GM20431 (cell line): ENCODE measurements around the gene HNRNPA1L2.
"Not testable (repeated sequence)": the region's sequence is repeated elsewhere in the genome, so short reads cannot be mapped to it uniquely, and the experiment has no call there.

Experiments used
- in situ Hi-C: fragments of 300-500 bp; cut with MseI, MboI; formaldehyde crosslinking; loops from one replicate; pipeline ENCODE4 v1.15.0; 2020; ENCODE audit warnings: low sequenced_read_pairs; ENCODE audit not compliant: unreplicated experiment

HNRNPA1L2 gene

DNA sequence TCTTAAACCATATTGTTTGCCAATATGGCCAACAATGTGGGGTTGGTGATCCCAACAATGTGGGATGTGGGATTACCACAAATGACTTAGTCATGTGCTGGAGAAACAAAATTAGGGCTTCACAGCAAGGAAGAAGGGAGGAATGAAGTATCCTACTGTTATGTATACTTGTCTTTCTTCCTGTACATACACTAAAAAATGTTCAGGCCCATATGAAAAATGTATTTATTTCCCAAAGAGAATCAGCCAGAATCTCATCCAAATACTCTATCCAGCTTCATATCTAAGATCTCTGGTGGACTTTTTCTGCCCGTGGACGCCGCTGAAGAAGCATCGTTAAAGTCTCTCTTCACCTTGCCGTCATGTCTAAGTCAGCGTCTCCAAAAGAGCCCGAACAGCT, at the start of gene HNRNPA1L2:
HNRNPA1L2 (plus strand) TSS at position 301 of the 400 bp plus-strand sequence; CDS start at position 363, 62 bp downstream.
- in situ Hi-C loops = no loop called here

DNA sequence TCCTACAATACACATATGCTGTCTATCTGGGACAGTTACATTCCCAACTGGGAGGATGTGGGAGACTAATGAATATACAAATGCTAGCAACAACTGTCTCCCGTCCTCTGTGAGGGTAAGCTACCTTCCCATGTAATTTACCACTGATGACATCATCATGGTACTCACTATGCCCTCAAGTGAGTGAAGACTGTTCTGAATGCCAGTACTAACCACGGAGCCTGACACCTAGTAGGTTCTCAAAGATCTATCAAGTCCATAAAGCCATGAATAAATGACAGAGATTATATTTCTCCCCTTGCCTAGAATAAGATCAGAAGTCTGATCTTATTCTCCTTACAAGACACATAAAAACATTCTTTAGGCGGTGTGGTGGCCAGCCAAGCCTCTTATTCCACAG, 49.1 kb upstream of the HNRNPA1L2 start:
- in situ Hi-C loops = not testable (repeated sequence)

DNA sequence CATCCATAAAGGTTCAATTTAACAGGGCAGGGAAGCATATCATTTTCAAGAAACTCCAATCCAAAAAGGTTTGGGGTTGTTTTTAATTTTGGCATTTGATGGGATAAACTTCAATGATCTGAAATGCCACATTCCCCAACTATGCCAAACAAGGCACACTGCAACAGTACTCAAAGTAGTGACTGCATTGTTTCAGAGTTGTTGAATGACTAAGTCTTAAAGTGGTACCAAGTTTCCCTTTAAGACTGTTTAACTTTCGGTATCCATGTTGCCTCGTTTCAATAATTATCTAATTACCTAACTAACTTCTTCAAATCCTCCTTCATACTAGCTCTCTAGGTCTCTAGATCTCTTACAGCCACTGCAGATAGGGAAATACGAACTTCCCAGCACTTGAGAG, 48.4 kb upstream of the HNRNPA1L2 start:
- in situ Hi-C loops = not testable (repeated sequence)

DNA sequence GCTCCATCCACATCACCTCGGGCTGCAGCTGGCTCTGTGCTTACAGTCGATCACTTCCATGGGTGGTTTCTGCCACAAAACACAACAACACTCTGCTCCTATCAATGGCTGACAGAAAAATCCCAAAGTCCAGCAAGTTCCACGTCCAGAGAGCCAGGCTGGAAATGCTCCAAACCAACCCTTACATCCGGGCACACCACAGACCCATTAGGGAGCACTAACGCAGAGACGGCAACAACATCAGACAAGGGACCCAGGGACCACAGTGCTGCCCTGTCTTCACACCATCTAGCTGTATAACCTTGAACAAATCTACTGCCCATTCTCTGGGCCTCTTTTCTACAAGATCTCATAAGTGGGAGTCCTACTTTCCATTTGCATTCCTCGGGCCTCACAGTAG, 47.9 kb upstream of the HNRNPA1L2 start:
- in situ Hi-C loops = not testable (repeated sequence)

DNA sequence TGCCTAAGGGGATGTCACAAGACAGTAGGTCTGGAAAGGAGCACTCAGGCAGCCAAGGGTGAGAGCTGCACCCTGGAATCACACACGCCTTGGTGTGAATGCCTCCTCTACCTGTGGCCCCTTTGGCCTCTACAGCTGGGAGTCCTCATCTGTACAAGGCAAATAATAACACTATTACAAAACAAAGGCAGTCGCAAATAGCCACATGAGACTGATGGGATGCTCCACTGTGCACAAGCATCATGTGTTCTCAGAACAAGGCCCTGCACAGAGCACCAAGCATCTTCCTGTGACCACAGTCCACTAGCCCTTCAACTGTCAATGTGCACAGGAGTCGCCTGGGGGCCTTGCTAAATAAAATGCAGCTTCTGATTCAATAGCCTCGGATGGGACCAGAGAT, 44.6 kb upstream of the HNRNPA1L2 start:
- in situ Hi-C loops = no loop called here

DNA sequence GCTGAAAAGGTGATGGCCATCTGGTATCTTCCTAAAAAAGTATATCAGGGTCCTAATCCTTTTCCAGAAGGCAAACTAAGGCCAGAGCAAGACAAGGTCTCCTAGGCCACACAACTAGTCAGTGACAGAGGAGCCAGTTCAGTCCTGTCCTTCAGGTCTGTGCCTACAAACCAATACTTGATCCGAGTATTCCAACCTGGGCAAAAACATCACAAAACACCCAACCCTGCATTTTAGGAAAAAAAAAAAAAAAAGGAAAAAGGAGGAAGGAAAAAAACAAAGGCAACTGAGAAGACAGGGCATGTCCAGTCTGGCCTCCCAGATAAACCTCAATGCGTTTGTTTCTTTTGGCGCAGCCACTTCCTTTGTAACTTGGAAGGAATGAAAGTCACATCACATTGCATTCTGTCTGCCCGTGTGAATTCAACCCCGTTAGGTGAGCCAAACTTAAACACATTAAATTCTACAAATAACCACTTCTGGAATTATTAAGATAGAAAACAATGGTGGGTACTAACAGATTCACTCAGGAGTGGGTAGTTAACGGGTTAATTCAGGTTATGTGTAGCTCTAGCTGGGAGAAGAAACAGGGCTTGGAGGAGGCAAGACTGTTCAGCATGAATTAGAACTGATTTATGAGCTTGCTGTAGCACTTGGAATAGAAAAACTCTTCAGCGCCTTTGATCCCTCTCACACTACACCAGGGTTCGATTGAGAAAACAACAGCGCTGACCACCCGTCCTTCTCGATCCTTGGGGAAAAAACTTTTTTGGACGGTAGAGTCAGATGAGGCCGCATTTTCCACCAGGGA, 43.0 kb upstream of the HNRNPA1L2 start:
- in situ Hi-C loops = no loop called here

DNA sequence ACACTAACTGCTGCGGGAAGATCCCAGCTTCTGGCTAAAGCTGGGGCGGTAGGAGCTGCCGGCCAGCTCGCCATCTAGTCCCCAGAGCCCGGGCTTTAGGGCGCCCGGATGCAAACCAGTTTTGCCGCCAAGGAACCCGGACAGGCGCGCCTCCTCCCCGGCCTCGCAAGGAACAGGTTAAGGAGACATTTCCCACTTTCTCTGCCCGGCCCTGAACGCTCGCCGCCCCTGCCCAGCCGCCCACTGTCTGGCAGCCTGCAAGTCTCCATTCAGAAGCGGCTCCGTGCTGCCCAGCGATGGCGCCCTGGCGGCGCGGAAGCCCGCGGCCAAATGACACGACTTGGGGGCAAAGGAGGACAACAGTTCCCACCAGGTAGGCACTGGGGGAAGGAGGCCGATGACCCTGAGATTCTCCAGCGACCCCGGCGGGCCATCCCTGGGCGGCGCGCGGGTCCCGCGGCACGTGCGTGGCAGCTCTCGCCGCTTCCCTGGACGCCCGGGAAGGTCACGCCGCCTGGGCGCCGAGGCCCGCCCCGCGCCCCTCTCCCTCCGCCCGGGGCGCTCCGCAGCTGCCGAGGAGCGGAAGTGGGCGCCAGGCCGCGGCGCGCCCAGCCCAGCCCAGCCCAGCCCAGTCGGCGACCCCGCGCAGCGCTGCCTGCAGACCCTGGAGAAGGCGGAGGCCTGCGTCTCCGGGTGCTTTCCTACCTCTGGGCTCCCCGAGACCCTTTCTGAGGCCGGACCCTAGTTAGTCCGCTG, 42.2 kb upstream of the HNRNPA1L2 start:
- in situ Hi-C loops = loop anchor here (25.0 kb wide), 1 partner anchor 212 kb away; no protein-coding TSS in a partner anchor

DNA sequence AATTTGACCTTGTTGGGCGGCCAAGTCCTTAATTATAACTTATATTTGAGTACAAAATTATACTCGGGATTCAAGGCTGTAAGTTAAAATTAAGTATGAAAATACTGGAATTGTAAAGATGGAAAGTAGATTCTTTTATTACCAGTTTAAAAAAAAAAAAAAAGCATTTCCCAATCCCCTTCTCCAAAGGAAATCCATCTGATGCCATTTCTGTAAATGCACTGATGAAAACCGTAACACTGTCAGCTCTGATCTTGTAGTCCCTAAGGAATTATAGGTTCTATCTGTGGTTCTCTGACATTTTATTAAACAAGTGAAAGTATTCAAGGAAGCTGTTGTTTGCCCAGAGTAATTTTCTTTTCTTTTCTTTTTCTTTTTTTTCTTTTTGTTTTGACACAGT, 41.6 kb upstream of the HNRNPA1L2 start:
- in situ Hi-C loops = loop anchor here (25.0 kb wide), 1 partner anchor 212 kb away; no protein-coding TSS in a partner anchor

DNA sequence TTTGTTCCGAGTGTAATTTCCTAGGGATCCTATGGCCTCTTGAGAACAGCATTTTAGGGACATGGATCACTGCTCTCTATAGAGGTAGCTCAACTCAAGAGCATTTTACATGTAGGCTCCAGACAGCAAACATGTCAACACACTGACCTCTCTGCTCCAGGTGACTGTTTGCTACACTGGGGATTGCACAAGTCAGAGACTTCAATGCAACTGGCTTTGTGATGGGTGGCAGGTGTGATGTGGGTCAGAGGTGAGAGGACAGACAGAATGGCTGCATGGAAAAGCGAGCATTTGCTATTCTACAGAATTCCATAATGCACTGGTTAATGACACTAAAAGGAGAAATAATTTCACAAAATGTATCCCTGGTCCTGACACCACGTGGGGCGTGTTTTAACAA, 38.9 kb upstream of the HNRNPA1L2 start:
- in situ Hi-C loops = loop anchor here (25.0 kb wide), 1 partner anchor 209 kb away; no protein-coding TSS in a partner anchor

DNA sequence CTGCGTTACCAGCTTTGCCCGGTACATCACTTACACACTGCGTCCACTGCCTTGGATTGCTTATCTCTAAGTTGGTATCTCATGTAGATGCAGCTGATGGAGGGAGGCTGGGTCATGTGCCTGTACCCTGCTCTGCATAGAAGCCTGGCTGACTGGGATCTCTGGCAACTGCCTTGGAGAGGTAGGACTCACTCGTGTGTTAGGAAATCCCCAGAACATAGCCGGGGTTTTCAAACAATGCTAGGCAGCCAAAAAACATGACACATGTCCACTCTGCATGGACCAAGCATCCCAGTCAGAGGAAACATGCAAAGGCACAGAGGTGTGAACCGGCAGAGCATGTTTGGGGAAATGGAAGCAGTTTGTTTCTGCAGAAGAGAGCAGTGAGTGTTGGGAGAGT, 36.1 kb upstream of the HNRNPA1L2 start:
- in situ Hi-C loops = loop anchor here (25.0 kb wide), 1 partner anchor 206 kb away; no protein-coding TSS in a partner anchor

DNA sequence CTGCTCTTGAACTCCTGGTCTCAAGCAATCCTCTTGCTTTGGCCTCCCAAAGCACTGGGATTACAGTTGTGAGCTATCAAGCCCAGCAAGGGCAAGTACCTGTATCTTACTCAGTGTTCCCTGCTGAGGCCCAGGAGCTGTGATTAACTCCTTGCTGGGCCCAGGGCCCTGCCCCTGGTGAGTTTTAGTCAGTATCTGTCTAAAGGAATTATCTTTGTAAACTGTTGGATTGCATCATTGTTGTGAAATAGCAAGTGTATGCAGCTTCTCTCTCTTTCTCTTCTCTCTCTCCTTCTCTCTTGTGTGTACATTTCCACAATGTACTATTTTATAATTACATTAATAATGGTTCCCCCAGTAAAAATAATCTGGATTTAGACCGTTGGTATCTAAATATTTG, 35.4 kb upstream of the HNRNPA1L2 start:
- in situ Hi-C loops = loop anchor here (25.0 kb wide), 1 partner anchor 206 kb away; no protein-coding TSS in a partner anchor

DNA sequence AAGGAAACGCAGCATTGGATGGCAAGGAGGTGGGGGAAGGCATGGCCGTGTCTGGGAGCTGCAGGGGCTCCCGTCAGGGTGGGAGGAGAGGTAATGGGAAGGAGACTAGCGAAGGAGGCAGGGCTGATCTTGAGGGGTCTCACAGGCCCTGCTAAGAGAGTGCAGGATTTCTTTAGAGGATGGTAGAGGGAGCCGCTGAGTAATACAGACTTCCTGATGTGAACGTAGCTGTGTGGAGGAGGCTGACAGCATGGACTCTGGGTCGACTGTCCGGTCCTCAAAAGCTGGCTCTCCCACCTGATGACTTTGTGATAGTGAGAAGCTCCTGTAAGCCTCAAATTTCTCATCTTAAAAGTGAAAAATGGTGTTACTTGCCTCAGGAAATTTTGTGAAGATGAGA, 34.0 kb upstream of the HNRNPA1L2 start:
- in situ Hi-C loops = loop anchor here (25.0 kb wide), 1 partner anchor 204 kb away; no protein-coding TSS in a partner anchor

DNA sequence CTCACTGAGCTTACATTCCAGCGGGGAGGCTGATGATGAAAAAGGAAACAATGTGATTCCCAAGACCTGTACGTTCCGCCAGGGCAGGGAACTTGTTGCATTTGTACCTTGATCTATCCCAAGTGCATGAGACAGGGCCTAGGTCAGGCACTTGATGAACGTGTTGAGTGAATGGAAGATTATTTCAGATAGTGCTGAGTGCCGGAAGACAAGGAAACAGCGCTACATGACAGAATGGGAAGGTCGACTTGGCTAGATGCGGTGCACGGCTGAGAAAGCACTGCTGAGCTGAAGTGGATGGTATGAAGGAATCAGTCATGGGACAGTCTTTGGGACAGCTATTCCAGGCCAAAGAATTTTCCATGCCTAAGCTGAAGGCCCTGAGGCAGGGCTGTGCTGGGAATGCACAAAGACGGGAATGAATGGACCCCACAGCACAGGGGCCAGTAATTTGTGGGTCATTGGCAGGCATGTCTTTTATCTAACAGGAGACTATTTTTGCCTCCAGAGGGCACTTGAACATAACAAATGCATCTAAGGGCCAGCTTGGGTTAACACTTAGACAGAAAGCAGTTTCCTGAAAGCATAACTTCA, 33.1 kb upstream of the HNRNPA1L2 start:
- in situ Hi-C loops = loop anchor here (25.0 kb wide), 1 partner anchor 203 kb away; no protein-coding TSS in a partner anchor

DNA sequence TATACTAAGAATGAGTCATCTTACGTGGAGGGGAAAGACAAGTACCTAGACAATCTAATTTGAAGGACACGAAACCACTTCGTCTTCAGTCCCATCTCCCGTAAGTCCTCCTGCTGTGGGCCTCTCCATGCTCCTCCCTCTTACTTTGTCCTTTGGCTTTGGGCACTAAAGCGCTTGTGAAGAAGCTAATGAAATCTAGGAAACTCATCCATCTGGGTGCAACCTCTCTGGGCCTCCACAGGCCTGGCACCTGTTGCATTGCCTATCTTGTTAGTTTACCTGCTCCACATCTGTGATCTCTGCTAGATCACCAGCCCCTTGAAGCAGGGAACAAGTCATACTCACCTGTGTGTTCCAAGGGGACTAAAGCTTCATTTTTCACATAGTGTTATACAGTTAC, 32.1 kb upstream of the HNRNPA1L2 start:
- in situ Hi-C loops = loop anchor here (25.0 kb wide), 1 partner anchor 202 kb away; no protein-coding TSS in a partner anchor

DNA sequence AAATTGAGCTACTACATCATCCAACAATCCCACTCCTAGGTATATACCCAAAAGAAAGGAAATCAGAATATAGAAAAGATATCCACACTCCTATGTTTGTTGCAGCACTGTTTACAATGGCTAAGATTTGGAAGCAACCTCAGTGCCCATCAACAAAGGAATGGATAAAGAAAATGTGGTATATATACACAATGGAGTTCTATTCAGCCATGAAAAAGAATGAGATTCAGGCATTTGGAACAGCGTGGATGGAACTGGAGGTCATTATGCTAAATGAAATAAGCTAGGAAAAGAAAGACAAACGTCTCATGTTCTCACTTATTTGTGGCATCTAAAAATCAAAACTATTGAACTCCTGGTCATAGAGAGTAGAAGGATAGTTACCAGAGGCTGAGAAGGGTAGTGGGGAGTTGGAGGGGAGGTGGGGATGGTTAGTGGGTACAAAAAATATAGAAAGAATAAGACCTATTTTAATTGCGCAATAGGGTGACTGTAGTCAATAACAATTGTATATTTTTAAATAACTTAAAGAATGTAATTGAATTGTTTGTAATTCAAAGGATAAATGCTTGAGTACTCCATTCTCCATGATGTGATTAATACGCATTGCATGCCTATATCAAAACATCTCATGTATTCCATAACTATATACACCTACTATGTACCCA, 27.0 kb upstream of the HNRNPA1L2 start:
- in situ Hi-C loops = loop anchor here (25.0 kb wide), 1 partner anchor 197 kb away; no protein-coding TSS in a partner anchor

DNA sequence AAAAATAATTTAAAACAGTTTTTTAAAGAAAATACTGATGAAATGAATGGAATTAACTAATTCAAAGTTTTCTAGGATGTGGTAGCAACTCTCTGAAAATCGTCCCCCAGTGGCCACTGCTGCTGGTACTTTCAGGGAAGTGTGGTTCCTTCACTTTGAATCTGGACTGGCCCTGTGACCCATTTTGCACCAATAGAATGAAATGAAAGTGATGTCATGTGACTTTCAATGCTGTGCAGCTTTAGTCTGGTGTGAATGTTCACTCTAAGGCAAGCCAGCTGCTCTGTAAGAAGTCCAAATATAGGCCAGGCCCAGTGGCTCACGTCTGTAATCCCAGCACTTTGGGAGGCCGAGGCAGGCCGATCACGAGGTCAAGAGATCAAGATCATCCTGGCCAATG, 26.4 kb upstream of the HNRNPA1L2 start:
- in situ Hi-C loops = loop anchor here (25.0 kb wide), 1 partner anchor 196 kb away; no protein-coding TSS in a partner anchor

DNA sequence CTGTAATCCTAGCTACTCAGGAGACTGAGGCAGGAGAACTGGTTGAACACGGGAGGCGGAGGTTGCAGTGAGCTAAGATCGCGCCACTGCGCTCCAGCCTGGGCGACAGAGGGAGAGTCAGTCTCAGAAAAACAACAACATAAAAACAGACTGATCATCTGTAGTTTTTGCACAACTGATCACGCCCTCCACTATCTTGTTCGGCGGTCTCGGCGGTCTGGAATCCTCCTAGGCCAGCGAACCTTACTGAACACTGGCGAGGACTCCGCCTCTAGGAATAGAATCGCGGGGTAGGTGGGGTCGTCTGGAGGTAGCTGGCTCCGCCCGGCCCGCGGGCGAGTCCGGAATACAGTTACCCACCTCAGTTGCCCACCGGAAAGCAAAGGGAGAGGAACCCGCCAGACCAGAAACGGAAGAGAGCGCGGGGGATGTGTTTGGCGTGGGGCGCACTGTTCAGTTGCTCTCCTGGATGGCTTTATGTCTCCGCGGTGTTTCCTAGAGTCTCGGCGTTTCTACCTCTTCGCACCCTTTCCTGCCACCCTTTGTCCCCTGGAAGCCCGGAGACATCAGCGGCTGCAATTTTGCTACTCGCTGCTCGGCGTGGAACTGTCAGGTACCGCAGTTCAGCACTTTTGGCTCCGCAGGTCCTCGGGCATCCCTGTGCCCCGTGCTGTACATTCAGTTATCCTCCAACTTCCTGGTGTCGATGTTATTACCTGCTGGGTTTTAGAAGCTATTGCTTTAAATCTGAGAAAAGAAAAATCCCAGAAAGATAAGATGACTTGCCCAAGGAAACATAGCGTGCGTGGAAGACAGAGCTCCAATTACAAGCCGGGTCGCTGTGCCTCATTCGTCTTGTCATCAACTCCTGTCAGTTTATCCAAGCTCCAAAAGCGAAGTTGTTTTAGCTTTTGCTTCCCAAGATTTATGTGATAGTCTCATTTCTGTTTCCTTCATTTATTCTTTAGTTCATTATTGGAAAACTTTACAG, 24.9 kb upstream of the HNRNPA1L2 start:
- in situ Hi-C loops = loop anchor here (25.0 kb wide), 1 partner anchor 195 kb away; no protein-coding TSS in a partner anchor

DNA sequence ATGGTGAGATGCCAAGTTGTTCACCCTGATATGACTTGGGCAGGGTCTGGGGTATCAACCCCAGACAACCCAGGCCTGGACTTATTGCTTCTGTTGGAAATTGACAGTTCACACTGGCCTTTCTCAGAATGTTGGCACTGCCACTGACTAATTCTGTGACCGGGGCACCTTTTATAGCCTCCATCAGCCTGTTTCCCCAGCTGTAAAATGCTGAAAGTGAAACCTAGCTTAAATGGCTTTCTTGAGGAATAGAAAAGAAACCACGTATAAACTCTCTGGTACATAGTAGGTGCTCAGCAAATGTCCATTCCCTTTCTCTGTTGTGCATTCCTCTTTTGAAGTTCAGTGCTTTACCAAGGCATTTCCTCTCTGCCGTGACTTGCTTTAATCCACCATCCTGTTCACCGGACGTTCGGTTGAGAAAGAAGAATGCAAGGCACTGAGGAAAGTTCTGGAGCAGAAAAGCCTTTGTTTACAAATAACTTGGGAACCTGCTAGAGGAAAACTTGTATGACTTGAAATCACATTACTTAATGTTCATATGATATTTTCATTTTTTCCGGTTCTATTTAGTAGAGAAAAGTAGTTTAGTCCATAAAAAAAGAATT, 11.0 kb upstream of the HNRNPA1L2 start:
- in situ Hi-C loops = not testable (repeated sequence)
